CD14-positive monocyte (primary cell): Measurements from ENCODE around the gene RPS19. TPM values are rescaled to one million over a fixed set of nuclear protein-coding genes. Genes with fewer than 3 reads are reported as not detected.

ENCODE experiments used
- DNase-seq, 3 donors: peaks; one replicate each; pipeline ENCODE4 v3.0.0-alpha.2; 2011 to 2022
- H2AFZ ChIP-seq: 2 replicates; pipeline ENCODE4 v1.6.0; 2012; ENCODE audit warnings: mild to moderate bottlenecking, low read depth, low read length, inconsistent platforms; ENCODE audit not compliant: insufficient read depth, poor library complexity, severe bottlenecking
- H3K27ac ChIP-seq, 2 donors: 1 replicate in 1 of 2; 2 replicates in 1 of 2; pipeline ENCODE4 v1.5.1; 2012 to 2013; ENCODE audit warnings: low read length in 2 of 2, control low read depth in 1 of 2, inconsistent platforms in 1 of 2, low read depth in 1 of 2, mild to moderate bottlenecking in 1 of 2
- H3K27me3 ChIP-seq, 2 donors: one replicate each; pipeline versions ENCODE4 v1.6.0 to v1.6.1; 2011 to 2013; ENCODE audit warnings: low read length in 2 of 2; ENCODE audit not compliant: control insufficient read depth in 2 of 2, insufficient read depth in 2 of 2
- H3K36me3 ChIP-seq, 2 donors: replicated peaks in 1 of 2; 1 replicate in 1 of 2; 2 replicates in 1 of 2; pipeline versions ENCODE4 v1.5.1 to v1.6.1; 2012 to 2013; ENCODE audit warnings: low read length in 2 of 2, control low read depth in 1 of 2, inconsistent platforms in 1 of 2, mild to moderate bottlenecking in 1 of 2; ENCODE audit not compliant: insufficient read depth in 2 of 2, control insufficient read depth in 1 of 2
- H3K4me1 ChIP-seq, 2 donors: 1 replicate in 1 of 2; 2 replicates in 1 of 2; pipeline versions ENCODE4 v1.5.1 to v1.6.1; 2012 to 2013; ENCODE audit warnings: low read length in 2 of 2, control low read depth in 1 of 2, inconsistent platforms in 1 of 2, mild to moderate bottlenecking in 1 of 2, moderate library complexity in 1 of 2; ENCODE audit not compliant: insufficient read depth in 2 of 2, control insufficient read depth in 1 of 2
- H3K4me2 ChIP-seq: replicated peaks from 2 replicates; pipeline ENCODE3; 2012; ENCODE audit warnings: low read length, moderate library complexity, mild to moderate bottlenecking; ENCODE audit not compliant: poor library complexity, severe bottlenecking; ENCODE audit errors: extremely low read depth
- H3K4me3 ChIP-seq, 3 experiments: fragments of 200-600 bp in 1 of 3; sonication (generic) in 1 of 3; replicated peaks in 1 of 3; 1 replicate in 2 of 3; 2 replicates in 1 of 3; pipeline ENCODE4 v1.5.1; 2011 to 2013; ENCODE audit warnings: low read length in 3 of 3, mild to moderate bottlenecking in 3 of 3, control low read depth in 2 of 3, low read depth in 2 of 3, inconsistent platforms in 1 of 3, moderate library complexity in 1 of 3
- H3K79me2 ChIP-seq: 2 replicates; pipeline ENCODE4 v1.6.0; 2012; ENCODE audit warnings: mild to moderate bottlenecking, control low read depth, inconsistent platforms, low read length, moderate library complexity; ENCODE audit not compliant: insufficient read depth
- H3K9ac ChIP-seq: 2 replicates; pipeline ENCODE4 v1.6.0; 2017; ENCODE audit warnings: low read length, mild to moderate bottlenecking; ENCODE audit not compliant: insufficient read depth, poor library complexity, severe bottlenecking
- H3K9me3 ChIP-seq, 2 donors: replicated peaks in 1 of 2; 1 replicate in 1 of 2; 2 replicates in 1 of 2; pipeline versions ENCODE4 v1.5.1 to v1.6.1; 2012 to 2013; ENCODE audit warnings: low read length in 2 of 2, control low read depth in 1 of 2; ENCODE audit not compliant: control insufficient read depth in 1 of 2, insufficient read depth in 1 of 2
- H4K20me1 ChIP-seq: 2 replicates; pipeline ENCODE4 v1.6.0; 2012; ENCODE audit warnings: mild to moderate bottlenecking, low read length, control low read depth, moderate library complexity; ENCODE audit not compliant: insufficient read depth
- H3K27ac Mint-ChIP-seq, 7 donors: one replicate each; pipeline ENCODE4 v1.8.0; 2020; ENCODE audit warnings: mild to moderate bottlenecking in 7 of 7, mixed read lengths in 7 of 7, moderate library complexity in 6 of 7, inconsistent platforms in 2 of 7
- H3K27me3 Mint-ChIP-seq, 3 donors: one replicate each; pipeline ENCODE4 v1.8.0; 2021 to 2022; ENCODE audit warnings: low read depth in 3 of 3, mild to moderate bottlenecking in 3 of 3, mixed read lengths in 3 of 3, moderate library complexity in 3 of 3, inconsistent platforms in 1 of 3
- H3K36me3 Mint-ChIP-seq, 2 donors: one replicate each; pipeline ENCODE4 v1.8.0; 2020; ENCODE audit warnings: mixed read lengths in 2 of 2, inconsistent platforms in 1 of 2, mild to moderate bottlenecking in 1 of 2
- H3K4me1 Mint-ChIP-seq: one replicate; pipeline ENCODE4 v1.8.0; 2020; ENCODE audit warnings: mild to moderate bottlenecking, mixed read lengths
- H3K4me3 Mint-ChIP-seq, 2 donors: one replicate each; pipeline ENCODE4 v1.8.0; 2020; ENCODE audit warnings: mild to moderate bottlenecking in 2 of 2, mixed read lengths in 2 of 2, moderate library complexity in 1 of 2
- H3K9me3 Mint-ChIP-seq, 7 donors: one replicate each; pipeline ENCODE4 v1.8.0; 2020 to 2022; ENCODE audit warnings: mixed read lengths in 7 of 7, mild to moderate bottlenecking in 6 of 7, moderate library complexity in 6 of 7, inconsistent platforms in 2 of 7
- CTCF ChIP-seq: fragments of 200-600 bp; IDR thresholded peaks from one replicate; pipeline ENCODE4 v1.8.0; 2022; ENCODE audit warnings: antibody characterized with exemption, mild to moderate bottlenecking
- WGBS: methylation state at CpG from one replicate; pipeline ENCODE4 v1.1.5; 2013; ENCODE audit warnings: missing lambda C conversion rate; ENCODE audit not compliant: insufficient coverage; 5-methylcytosine and 5-hydroxymethylcytosine counted together
- intact Hi-C, 2 donors: fragments of 100-400 bp; cut with micrococcal nuclease; formaldehyde crosslinking; loops; one replicate each; pipeline versions ENCODE4 v1.15.0 to v1.15.1; 2023
- polyA plus RNA-seq, 3 donors: library from polyadenylated mRNA; depleted of rRNA in 1 of 3; unstranded in 2 of 3; stranded (reverse) in 1 of 3; fragments of 300-500 nt in 2 of 3; fragments of >200 nt in 1 of 3; fragmentation: Illumina TruSeq in 2 of 3; gene quantifications; 1 replicate in 2 of 3; 2 replicates in 1 of 3; pipeline ENCODE4 v1.2.3, GENCODE V29; 2012 to 2021

RPS19 gene
- polyA plus RNA-seq, 3 donors = 1,234 to 2,117 (median 1,424) TPM

- intact Hi-C loops = loop anchor here (5.0 kb wide), 1 partner anchor 94 kb away; the partner anchor contains the start of gene RABAC1 (in 2 of the 2)
- no peak for DNase-seq
- Mint-ChIP-seq H3K9me3 (no peaks in the 10 kb centered on the region), H3K27ac (peak overlapping the region in 5 of 7 donors; percentile 25 to 68 (median 52)), H3K4me1 (peaks cover 58% of the 10 kb centered on the region), H3K27me3 (no peaks in the 10 kb centered on the region), H3K4me3 (peak overlapping the region; percentile 34 to 42), H3K36me3 (peaks cover 44 to 65% of the 10 kb centered on the region in 2 donors)
- H3K79me2 ChIP-seq = peaks cover 84% of the 10 kb centered on the region
- H3K4me1 ChIP-seq = peaks cover 39 to 43% of the 10 kb centered on the region in 2 donors
- H2AFZ ChIP-seq = no peak overlapping the region
- no peak for TF ChIP-seq CTCF
- H3K27me3 ChIP-seq = no peaks in the 10 kb centered on the region
- H4K20me1 ChIP-seq = peaks cover 77% of the 10 kb centered on the region
- peak overlapping the region; percentile 33 for H3K4me2 ChIP-seq
- H3K27ac ChIP-seq = peak overlapping the region in 1 of 2 donors; percentile 90
- H3K9me3 ChIP-seq = no peaks in the 10 kb centered on the region
- 61% methylated on average over 9 of the region's 11 CpGs for WGBS
- peak overlapping the region; percentile 36 for H3K9ac ChIP-seq
- H3K4me3 ChIP-seq = peak overlapping the region in 1 of 3 experiments; percentile 19
- H3K36me3 ChIP-seq = peaks cover 49 to 68% of the 10 kb centered on the region in 2 donors
These were observed 3.3 kb downstream of the RPS19 start for GRCh38 chr19:41863209-41863931.

- Histone ChIP-seq H3K4me3 (no peak overlapping the region), H3K27me3 (no peaks in the 10 kb centered on the region), H2AFZ (no peak overlapping the region), H3K27ac (peak overlapping the region in 1 of 2 donors; percentile 34), H3K4me1 (peaks cover 38 to 39% of the 10 kb centered on the region in 2 donors), H3K36me3 (peaks cover 59 to 79% of the 10 kb centered on the region in 2 donors), H4K20me1 (peaks cover 87% of the 10 kb centered on the region), H3K4me2 (no peak overlapping the region), H3K9ac (no peak overlapping the region), H3K79me2 (peaks cover 90% of the 10 kb centered on the region), H3K9me3 (no peaks in the 10 kb centered on the region)
- 100% methylated on average over 4 of the region's 5 CpGs for WGBS
- H3K4me1 Mint-ChIP-seq = peaks cover 57% of the 10 kb centered on the region
- DNase-seq = no peak
- peaks cover 51 to 75% of the 10 kb centered on the region in 2 donors for H3K36me3 Mint-ChIP-seq
- no peak for TF ChIP-seq CTCF
- intact Hi-C loops = loop anchor here (5.0 kb wide), 1 partner anchor 93 kb away; the partner anchor contains the start of gene RABAC1 (in 2 of the 2)
- H3K4me3 Mint-ChIP-seq = no peak overlapping the region
- H3K9me3 Mint-ChIP-seq = no peaks in the 10 kb centered on the region
- H3K27me3 Mint-ChIP-seq = no peaks in the 10 kb centered on the region
- peak overlapping the region in 3 of 7 donors; percentile 30 to 63 (median 31) for H3K27ac Mint-ChIP-seq
These were observed 4.3 kb downstream of the RPS19 start for GRCh38 chr19:41864374-41864773.
